OCI-LY7 (cell line): ENCODE results near the gene SLC45A1.

ENCODE experiments used
- EZH2phosphoT487 ChIP-seq: fragments of 200-600 bp; sonication (generic); IDR thresholded peaks from 2 replicates; pipeline ENCODE4 v1.6.1; 2018; ENCODE audit warnings: low read depth, borderline replicate concordance, mild to moderate bottlenecking, mixed run types, antibody characterized with exemption, low read length, moderate library complexity, mixed read lengths
- TF ChIP-seq, protein P1 (sequence below): fragments of 200-600 bp; sonication (generic); conservative IDR thresholded peaks from 2 replicates; pipeline ENCODE4 v1.5.1; 2014; ENCODE audit warnings: mild to moderate bottlenecking, antibody characterized with exemption, low read length, moderate library complexity, mixed read lengths

DNA sequence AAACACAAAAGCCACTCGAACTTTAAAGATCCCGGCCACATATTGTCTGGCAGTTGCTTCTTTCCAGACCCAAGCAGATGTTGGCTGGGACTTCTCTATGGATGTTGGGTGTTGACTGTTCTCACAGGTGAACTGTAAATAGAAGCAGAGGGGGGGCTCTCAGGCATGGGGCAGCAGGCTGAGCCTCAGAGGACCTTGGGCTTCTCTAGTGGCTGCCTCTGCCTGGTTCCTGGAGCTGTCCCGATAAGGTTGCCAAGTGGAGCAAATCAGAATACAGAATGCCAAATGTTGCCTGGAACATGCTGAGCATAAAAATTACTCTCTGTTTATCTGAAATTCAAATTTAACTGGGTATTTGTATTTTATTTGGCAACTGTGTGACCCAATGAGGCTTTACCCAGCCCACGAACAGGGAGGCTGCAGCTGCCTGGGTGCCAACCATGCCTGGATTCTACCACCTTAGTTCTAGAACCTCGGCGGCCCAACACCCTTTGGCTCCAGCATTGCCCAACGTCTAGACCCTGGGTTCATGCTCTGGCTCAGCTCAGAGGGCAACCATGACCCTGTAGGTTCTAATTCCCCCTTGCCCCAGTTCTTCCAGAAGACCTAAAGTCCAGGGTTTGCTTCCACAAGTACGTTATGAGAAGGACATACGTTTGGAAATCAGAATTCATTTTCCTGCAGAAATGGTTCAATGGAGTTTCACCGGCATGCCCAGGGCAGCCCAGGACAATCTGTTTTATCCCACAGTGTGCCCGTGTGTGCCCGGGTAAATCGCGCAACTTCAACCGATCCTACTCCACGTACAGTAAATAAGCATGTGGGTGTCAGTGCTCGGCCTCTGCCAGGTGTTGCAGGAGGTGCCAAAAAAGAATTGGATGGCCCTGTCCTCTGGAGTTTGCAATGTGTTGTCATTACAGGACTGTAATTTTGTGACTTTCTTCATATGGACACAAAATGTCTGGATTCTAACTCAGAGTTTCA, 5.4 kb upstream of the SLC45A1 start:
- TF ChIP-seq, protein P1, sequence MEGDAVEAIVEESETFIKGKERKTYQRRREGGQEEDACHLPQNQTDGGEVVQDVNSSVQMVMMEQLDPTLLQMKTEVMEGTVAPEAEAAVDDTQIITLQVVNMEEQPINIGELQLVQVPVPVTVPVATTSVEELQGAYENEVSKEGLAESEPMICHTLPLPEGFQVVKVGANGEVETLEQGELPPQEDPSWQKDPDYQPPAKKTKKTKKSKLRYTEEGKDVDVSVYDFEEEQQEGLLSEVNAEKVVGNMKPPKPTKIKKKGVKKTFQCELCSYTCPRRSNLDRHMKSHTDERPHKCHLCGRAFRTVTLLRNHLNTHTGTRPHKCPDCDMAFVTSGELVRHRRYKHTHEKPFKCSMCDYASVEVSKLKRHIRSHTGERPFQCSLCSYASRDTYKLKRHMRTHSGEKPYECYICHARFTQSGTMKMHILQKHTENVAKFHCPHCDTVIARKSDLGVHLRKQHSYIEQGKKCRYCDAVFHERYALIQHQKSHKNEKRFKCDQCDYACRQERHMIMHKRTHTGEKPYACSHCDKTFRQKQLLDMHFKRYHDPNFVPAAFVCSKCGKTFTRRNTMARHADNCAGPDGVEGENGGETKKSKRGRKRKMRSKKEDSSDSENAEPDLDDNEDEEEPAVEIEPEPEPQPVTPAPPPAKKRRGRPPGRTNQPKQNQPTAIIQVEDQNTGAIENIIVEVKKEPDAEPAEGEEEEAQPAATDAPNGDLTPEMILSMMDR, result no peak
- TF ChIP-seq EZH2phosphoT487, result no peak
